ENCODE data around the gene TRIM8. TPM values are rescaled to one million over a fixed set of nuclear protein-coding genes. Genes with fewer than 3 reads are reported as not detected.

Gene TRIM8
- total RNA-seq, 2 experiments from 2014 or later: 80.9 to 81.6 TPM

GRCh38 chr10:102613785-102614184 is 30.5 kb upstream of the TRIM8 start:
- ChIA-PET POLR2A (interaction anchor here (1.2 to 1.5 kb wide), 4 partner anchors 22 to 100 kb away, joined by 3 to 5 read pairs (median 4); partner anchors contain the start of gene ARL3), CTCF (interaction anchor here (0.9 to 2.5 kb wide), 3 partner anchors 18 to 31 kb away, joined by 3 to 8 read pairs (median 3); partner anchors contain the start of gene TRIM8)
- no peaks in the 10 kb centered on the region for H3K27me3 Mint-ChIP-seq
- no peak for ATAC-seq (ENCODE audit: poor library complexity)
- intact Hi-C loops (cut with DNase I, micrococcal nuclease): loop anchor here in 1 of 2 experiments (2.0 kb wide), 1 partner anchor 33 kb away; no protein-coding TSS in a partner anchor
- H3K4me3 ChIP-seq (ENCODE audit: low read length): no peak overlapping the region
- TF ChIP-seq CTCF (IDR thresholded peaks at IDR 0.05): no peak
- peaks cover 43% of the 10 kb centered on the region for H3K36me3 ChIP-seq (ENCODE audit: insufficient read depth, low read length)
- peak overlapping the region; percentile 85 to 88 for H3K27ac ChIP-seq (ENCODE audit: low read depth in 1 of 2, low read length in 2 of 2)
- DNase-seq: no peak
- no peak overlapping the region for H3K4me3 Mint-ChIP-seq
- H3K27me3 ChIP-seq (ENCODE audit: control insufficient read depth in 1 of 2, insufficient read depth in 2 of 2, low read length in 2 of 2): no peaks in the 10 kb centered on the region
- peaks cover 44% of the 10 kb centered on the region for H3K4me1 ChIP-seq (ENCODE audit: insufficient read depth, low read length)
- no peaks in the 10 kb centered on the region for H3K9me3 Mint-ChIP-seq
- H3K36me3 Mint-ChIP-seq (ENCODE audit: low read depth): peaks cover 39% of the 10 kb centered on the region
- peak overlapping the region; percentile 99 for H3K27ac Mint-ChIP-seq
- H3K4me1 Mint-ChIP-seq (ENCODE audit: low read depth): peaks cover 35% of the 10 kb centered on the region
- H3K9me3 ChIP-seq (ENCODE audit: control insufficient read depth in 1 of 2, insufficient read depth in 1 of 2, low read length in 2 of 2): no peaks in the 10 kb centered on the region

GRCh38 chr10:102614888-102615287 is 29.4 kb upstream of the TRIM8 start:
- peaks cover 35% of the 10 kb centered on the region for H3K4me1 Mint-ChIP-seq (ENCODE audit: low read depth)
- no peaks in the 10 kb centered on the region for H3K9me3 ChIP-seq (ENCODE audit: control insufficient read depth in 1 of 2, insufficient read depth in 1 of 2, low read length in 2 of 2)
- POLR2A ChIA-PET: no interaction called here
- H3K36me3 Mint-ChIP-seq (ENCODE audit: low read depth): peaks cover 44% of the 10 kb centered on the region
- no peak overlapping the region for H3K27ac ChIP-seq (ENCODE audit: low read depth in 1 of 2, low read length in 2 of 2)
- ATAC-seq (ENCODE audit: poor library complexity) (no peak), DNase-seq (no peak)
- no peak overlapping the region for H3K4me3 ChIP-seq (ENCODE audit: low read length)
- no peaks in the 10 kb centered on the region for H3K27me3 Mint-ChIP-seq
- H3K4me3 Mint-ChIP-seq: no peak overlapping the region
- no peaks in the 10 kb centered on the region for H3K9me3 Mint-ChIP-seq
- peaks cover 44% of the 10 kb centered on the region for H3K4me1 ChIP-seq (ENCODE audit: insufficient read depth, low read length)
- intact Hi-C loops (cut with DNase I, micrococcal nuclease): no loop called here
- TF ChIP-seq CTCF (IDR thresholded peaks at IDR 0.05): no peak
- H3K27ac Mint-ChIP-seq: peak overlapping the region; percentile 20
- CTCF ChIA-PET: interaction anchor here (1.8 kb wide), 1 partner anchor 30 kb away, joined by 8 read pairs; the partner anchor contains the start of gene TRIM8
- H3K27me3 ChIP-seq (ENCODE audit: control insufficient read depth in 1 of 2, insufficient read depth in 2 of 2, low read length in 2 of 2): no peaks in the 10 kb centered on the region
- peaks cover 48% of the 10 kb centered on the region for H3K36me3 ChIP-seq (ENCODE audit: insufficient read depth, low read length)

- Mint-ChIP-seq H3K27ac (peak overlapping the region; percentile 20), H3K36me3 (ENCODE audit: low read depth) (peaks cover 45% of the 10 kb centered on the region), H3K27me3 (no peaks in the 10 kb centered on the region), H3K4me1 (ENCODE audit: low read depth) (peaks cover 32% of the 10 kb centered on the region), H3K9me3 (no peaks in the 10 kb centered on the region), H3K4me3 (no peak overlapping the region)
- ChIA-PET CTCF (interaction anchor here (1.8 kb wide), 1 partner anchor 29 kb away, joined by 8 read pairs; the partner anchor contains the start of gene TRIM8), POLR2A (no interaction called here)
- ATAC-seq (ENCODE audit: poor library complexity) (no peak), DNase-seq (peak in 5 of 14 experiments; percentile 19 to 60 (median 47))
- Histone ChIP-seq H3K27me3 (ENCODE audit: control insufficient read depth in 1 of 2, insufficient read depth in 2 of 2, low read length in 2 of 2) (no peaks in the 10 kb centered on the region), H3K4me1 (ENCODE audit: insufficient read depth, low read length) (peaks cover 43% of the 10 kb centered on the region), H3K9me3 (ENCODE audit: control insufficient read depth in 1 of 2, insufficient read depth in 1 of 2, low read length in 2 of 2) (no peaks in the 10 kb centered on the region), H3K4me3 (ENCODE audit: low read length) (no peak overlapping the region), H3K36me3 (ENCODE audit: insufficient read depth, low read length) (peaks cover 50% of the 10 kb centered on the region), H3K27ac (ENCODE audit: low read depth in 1 of 2, low read length in 2 of 2) (no peak overlapping the region)
- no peak for TF ChIP-seq CTCF (IDR thresholded peaks at IDR 0.05)
- intact Hi-C loops (cut with DNase I, micrococcal nuclease): no loop called here
Measured at GRCh38 chr10:102615361-102615760, 28.9 kb upstream of the TRIM8 start.

Measured in CD4-positive, alpha-beta T cell (primary cell).